HUDEP-2 (cell line): ENCODE data around the gene CCDC81.

ENCODE experiments used
- DNase-seq, 76 experiments: peaks; one replicate each; lab custom pipeline; 2025; ENCODE audit not compliant: unreplicated experiment in 76 of 76; lab: John Stamatoyannopoulos, UW

The CCDC81 gene

DNA sequence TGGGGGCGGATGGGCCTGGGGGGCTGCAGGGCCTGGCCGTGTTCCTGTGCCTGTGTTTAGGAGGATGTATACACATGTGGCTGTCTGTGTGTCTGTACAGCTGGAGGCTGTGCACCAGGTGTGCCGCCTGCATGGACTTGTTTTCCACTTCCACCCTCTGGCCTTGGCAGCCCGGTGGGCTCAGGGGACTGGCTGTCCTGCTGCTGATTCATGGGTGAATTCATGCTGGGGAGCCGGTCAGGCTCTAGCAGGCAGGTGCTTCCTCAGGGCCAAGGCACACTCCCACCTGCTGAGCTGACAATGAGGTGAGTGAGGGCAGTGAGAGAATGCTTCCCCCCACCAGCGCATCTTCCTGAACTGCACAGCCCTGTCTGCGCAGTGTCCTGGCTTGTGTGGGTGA lies 88.4 kb downstream of the CCDC81 start:
- DNase-seq = no peak

GRCh38 chr11:86463955-86464354 lies 89.3 kb downstream of the CCDC81 start:
- no peak for DNase-seq

- DNase-seq = no peak
These were observed 90.0 kb downstream of the CCDC81 start for GRCh38 chr11:86464509-86465221.

DNA sequence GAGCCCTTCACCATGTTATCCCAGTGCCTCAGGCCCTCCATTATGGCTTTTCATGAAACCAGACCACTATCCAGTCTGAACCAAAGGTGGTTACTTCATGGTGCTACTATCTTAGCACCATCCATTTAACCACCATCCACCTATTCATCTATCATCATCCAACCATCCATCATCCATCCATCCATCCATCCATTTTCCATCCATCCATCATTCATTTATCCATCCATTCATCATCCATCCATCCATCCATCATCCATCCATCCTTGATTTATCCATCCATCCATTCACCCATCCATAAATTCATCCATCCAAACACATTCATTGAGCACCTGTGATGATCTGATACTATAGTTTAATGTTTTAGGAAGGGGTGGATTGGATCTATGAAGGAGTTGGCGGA lies 93.5 kb downstream of the CCDC81 start:
- DNase-seq = no peak

- DNase-seq = no peak
These were observed 95.1 kb downstream of the CCDC81 start for GRCh38 chr11:86469491-86470388.
